ENCODE results near the gene MYO16.
A peak's percentile ranks its signal among the peaks of the same experiment; 100 is the strongest.

MYO16 gene

DNA sequence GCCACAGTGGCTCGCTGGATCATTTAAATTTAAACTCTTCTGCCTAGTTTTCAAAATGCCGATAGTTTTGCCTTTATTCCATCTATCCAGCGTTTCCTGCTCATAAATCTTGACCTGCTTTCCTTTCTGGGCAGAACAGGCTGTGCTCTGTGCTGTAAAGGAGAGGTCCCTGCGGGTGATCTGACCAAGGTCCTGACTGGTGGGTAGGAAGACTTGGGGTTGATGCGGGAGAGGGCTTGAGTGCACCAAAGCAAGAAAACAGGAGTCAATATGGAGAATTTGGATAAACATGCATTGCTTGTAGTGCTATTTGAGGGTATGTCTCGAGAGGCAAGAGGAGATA, 533.6 kb downstream of the MYO16 start:
- no peak overlapping the region for H3K4me3 ChIP-seq (ENCODE audit: severe bottlenecking)
- 0 out of 3 replicates have a peak, but pooled peaks have one; percentile 15 for ATAC-seq (ENCODE audit: low read depth)
- H3K36me3 ChIP-seq (ENCODE audit: low read depth), result no peaks in the 10 kb centered on the region
- H3K27me3 ChIP-seq (ENCODE audit: insufficient read depth, poor library complexity, severe bottlenecking), result no peaks in the 10 kb centered on the region
- no peak for TF ChIP-seq CTCF (IDR thresholded peaks at IDR 0.05; ENCODE audit: poor library complexity, severe bottlenecking)
- H3K9me3 ChIP-seq (ENCODE audit: severe bottlenecking), result no peaks in the 10 kb centered on the region
- no peak for DNase-seq (ENCODE audit: low spot score)
- H3K27ac ChIP-seq (ENCODE audit: poor library complexity, severe bottlenecking), result no peak overlapping the region
- peaks cover 33% of the 10 kb centered on the region for H3K4me1 ChIP-seq (ENCODE audit: insufficient read depth, poor library complexity, severe bottlenecking)

- Histone ChIP-seq H3K36me3 (ENCODE audit: low read depth) (no peaks in the 10 kb centered on the region), H3K4me1 (ENCODE audit: insufficient read depth, poor library complexity, severe bottlenecking) (peaks cover 21% of the 10 kb centered on the region), H3K27me3 (ENCODE audit: insufficient read depth, poor library complexity, severe bottlenecking) (no peaks in the 10 kb centered on the region), H3K27ac (ENCODE audit: poor library complexity, severe bottlenecking) (no peak overlapping the region), H3K4me3 (ENCODE audit: severe bottlenecking) (no peak overlapping the region), H3K9me3 (ENCODE audit: severe bottlenecking) (no peaks in the 10 kb centered on the region)
- ATAC-seq (ENCODE audit: low read depth), result no peak
- TF ChIP-seq CTCF (IDR thresholded peaks at IDR 0.05; ENCODE audit: poor library complexity, severe bottlenecking), result no peak
- DNase-seq (ENCODE audit: low spot score), result no peak
These were observed 536.0 kb downstream of the MYO16 start for GRCh38 chr13:109165417-109165904.

GRCh38 chr13:109166804-109167203, 537.4 kb downstream of the MYO16 start:
- H3K4me3 ChIP-seq (ENCODE audit: severe bottlenecking), result no peak overlapping the region
- H3K27ac ChIP-seq (ENCODE audit: poor library complexity, severe bottlenecking), result no peak overlapping the region
- H3K4me1 ChIP-seq (ENCODE audit: insufficient read depth, poor library complexity, severe bottlenecking), result peaks cover 8% of the 10 kb centered on the region
- no peaks in the 10 kb centered on the region for H3K27me3 ChIP-seq (ENCODE audit: insufficient read depth, poor library complexity, severe bottlenecking)
- TF ChIP-seq CTCF (IDR thresholded peaks at IDR 0.05; ENCODE audit: poor library complexity, severe bottlenecking), result no peak
- DNase-seq (ENCODE audit: low spot score) (no peak), ATAC-seq (ENCODE audit: low read depth) (no peak)
- H3K9me3 ChIP-seq (ENCODE audit: severe bottlenecking), result no peaks in the 10 kb centered on the region
- no peaks in the 10 kb centered on the region for H3K36me3 ChIP-seq (ENCODE audit: low read depth)

- no peak for TF ChIP-seq CTCF (IDR thresholded peaks at IDR 0.05; ENCODE audit: poor library complexity, severe bottlenecking)
These were observed 542.7 kb downstream of the MYO16 start for GRCh38 chr13:109172136-109172535.

DNA sequence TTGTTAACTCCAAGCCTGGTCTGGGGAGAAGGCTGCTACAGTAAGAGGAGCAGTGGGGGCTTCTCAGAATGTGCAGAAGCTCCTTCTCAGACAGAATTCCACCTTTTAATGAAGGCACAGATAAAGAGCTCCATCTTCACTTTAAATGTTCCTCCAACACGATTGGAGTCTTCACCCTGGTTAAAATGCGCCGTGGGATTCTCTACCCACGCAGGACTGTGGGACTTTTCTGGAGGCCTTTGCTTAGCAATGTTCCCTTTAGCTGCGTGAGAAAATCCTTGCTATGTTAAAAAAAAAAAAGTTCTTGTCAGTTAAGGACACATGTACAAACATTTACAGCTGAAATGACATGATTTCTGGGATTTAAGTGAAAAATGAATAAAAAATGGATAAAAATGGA, 546.3 kb downstream of the MYO16 start:
- no peaks in the 10 kb centered on the region for H3K27me3 ChIP-seq (ENCODE audit: insufficient read depth, poor library complexity, severe bottlenecking)
- no peaks in the 10 kb centered on the region for H3K4me1 ChIP-seq (ENCODE audit: insufficient read depth, poor library complexity, severe bottlenecking)
- no peaks in the 10 kb centered on the region for H3K36me3 ChIP-seq (ENCODE audit: low read depth)
- DNase-seq (ENCODE audit: low spot score), result no peak
- H3K27ac ChIP-seq (ENCODE audit: poor library complexity, severe bottlenecking), result no peak overlapping the region
- ATAC-seq (ENCODE audit: low read depth), result no peak
- H3K4me3 ChIP-seq (ENCODE audit: severe bottlenecking), result no peak overlapping the region
- no peak for TF ChIP-seq CTCF (IDR thresholded peaks at IDR 0.05; ENCODE audit: poor library complexity, severe bottlenecking)
- no peaks in the 10 kb centered on the region for H3K9me3 ChIP-seq (ENCODE audit: severe bottlenecking)

More at GRCh38 chr13:109172136-109172535, 542.7 kb downstream of the MYO16 start:
- H3K36me3 ChIP-seq (ENCODE audit: low read depth), result no peaks in the 10 kb centered on the region
- H3K9me3 ChIP-seq (ENCODE audit: severe bottlenecking), result no peaks in the 10 kb centered on the region
- ATAC-seq (ENCODE audit: low read depth) (no peak), DNase-seq (ENCODE audit: low spot score) (no peak)
- H3K27ac ChIP-seq (ENCODE audit: poor library complexity, severe bottlenecking), result no peak overlapping the region
- H3K4me1 ChIP-seq (ENCODE audit: insufficient read depth, poor library complexity, severe bottlenecking), result no peaks in the 10 kb centered on the region
- no peaks in the 10 kb centered on the region for H3K27me3 ChIP-seq (ENCODE audit: insufficient read depth, poor library complexity, severe bottlenecking)
- no peak overlapping the region for H3K4me3 ChIP-seq (ENCODE audit: severe bottlenecking)
